Middle frontal gyrus (tissue), 1 donor: Measurements from ENCODE around the gene RAB11FIP4.

Source experiments
- DNase-seq: peaks from one replicate; pipeline ENCODE4 v3.0.0-alpha.2; 2015; ENCODE audit warnings: low spot score; ENCODE audit errors: extremely low spot score

The RAB11FIP4 gene

GRCh38 chr17:31540602-31541307 lies 149.3 kb downstream of the RAB11FIP4 start:
- DNase-seq: no peak

- DNase-seq: no peak
Measured at GRCh38 chr17:31541559-31541958, 150.1 kb downstream of the RAB11FIP4 start.

GRCh38 chr17:31544186-31544585 lies 152.7 kb downstream of the RAB11FIP4 start:
- no peak for DNase-seq

GRCh38 chr17:31546650-31547049 lies 155.2 kb downstream of the RAB11FIP4 start:
- DNase-seq: no peak

GRCh38 chr17:31548709-31549108 lies 157.2 kb downstream of the RAB11FIP4 start:
- DNase-seq: no peak

GRCh38 chr17:31549121-31549524 lies 157.6 kb downstream of the RAB11FIP4 start:
- DNase-seq: peak; percentile 12

- peak; percentile 90 for DNase-seq
Measured at GRCh38 chr17:31549525-31550388, 158.3 kb downstream of the RAB11FIP4 start.

- no peak for DNase-seq
Measured at GRCh38 chr17:31550389-31551056, 159.0 kb downstream of the RAB11FIP4 start.

- no peak for DNase-seq
Measured at GRCh38 chr17:31552568-31552967, 161.1 kb downstream of the RAB11FIP4 start.

GRCh38 chr17:31553506-31553905 lies 162.0 kb downstream of the RAB11FIP4 start:
- DNase-seq: no peak

GRCh38 chr17:31554930-31555329 lies 163.5 kb downstream of the RAB11FIP4 start:
- DNase-seq: no peak

GRCh38 chr17:31556969-31557645 lies 165.6 kb downstream of the RAB11FIP4 start:
- no peak for DNase-seq

- peak; percentile 29 for DNase-seq
Measured at GRCh38 chr17:31558748-31559583, 167.5 kb downstream of the RAB11FIP4 start.

- no peak for DNase-seq
Measured at GRCh38 chr17:31559584-31560501, 168.4 kb downstream of the RAB11FIP4 start.

- no peak for DNase-seq
Measured at GRCh38 chr17:31560616-31561235, 169.3 kb downstream of the RAB11FIP4 start.

GRCh38 chr17:31561469-31562375 lies 170.2 kb downstream of the RAB11FIP4 start:
- no peak for DNase-seq

GRCh38 chr17:31562376-31562840 lies 170.9 kb downstream of the RAB11FIP4 start:
- DNase-seq: no peak

GRCh38 chr17:31564291-31564690 lies 172.8 kb downstream of the RAB11FIP4 start:
- no peak for DNase-seq
